Esophagus squamous epithelium (tissue), 4 donors: ENCODE measurements around the gene BPIFB1.

Experiments
- CTCF ChIP-seq, 6 experiments: fragments of 450-650 bp in 4 of 6; fragments of 200-600 bp in 2 of 6; sonication (generic) in 2 of 6; IDR thresholded peaks; one replicate each; pipeline ENCODE4 v1.5.1; 2016 to 2019; ENCODE audit warnings: antibody characterized with exemption in 6 of 6, mild to moderate bottlenecking in 4 of 6, moderate library complexity in 4 of 6
- POLR2A ChIP-seq, 4 donors: fragments of 450-650 bp; IDR thresholded peaks; one replicate each; pipeline ENCODE4 v1.6.1; 2017; ENCODE audit warnings: antibody characterized with exemption in 4 of 4, mild to moderate bottlenecking in 4 of 4, moderate library complexity in 3 of 4

DNA sequence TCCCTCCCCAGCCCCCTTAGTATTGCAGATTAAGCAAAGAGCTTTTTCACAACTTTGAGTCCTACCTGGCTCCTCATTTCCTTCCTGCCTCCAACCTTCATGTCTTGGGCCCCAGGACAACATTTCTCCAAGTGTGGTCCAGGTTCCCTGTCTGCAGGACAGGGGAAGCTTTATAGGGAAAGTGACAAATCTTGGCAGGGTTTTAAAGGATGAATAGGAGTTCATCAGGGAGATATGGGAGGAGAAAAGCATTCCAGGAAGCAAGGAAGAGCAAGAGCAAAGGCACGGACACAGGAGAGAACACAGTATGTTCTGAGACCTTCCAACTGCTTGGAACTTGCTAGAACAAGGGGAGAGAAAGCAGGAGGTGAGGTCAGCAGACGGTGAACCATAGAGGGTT, 1.9 kb downstream of the BPIFB1 start:
- no peak for TF ChIP-seq CTCF (IDR thresholded peaks at IDR 0.05)
- no peak for TF ChIP-seq POLR2A (IDR thresholded peaks at IDR 0.05)
